Measurements from ENCODE around the gene ALPG. TPM values are rescaled to one million over a fixed set of nuclear protein-coding genes. Genes with fewer than 3 reads are reported as not detected.
"Not testable (repeated sequence)": the region's sequence is repeated elsewhere in the genome, so short reads cannot be mapped to it uniquely, and the experiment has no call there.

Gene ALPG
- total RNA-seq, 1 experiment from 2014 or later = 65.3 TPM

- intact Hi-C loops (cut with micrococcal nuclease; ENCODE audit: unreplicated experiment) = no loop called here
- ChIA-PET POLR2A (interaction anchor here (0.8 kb wide), 1 partner anchor 47 kb away, joined by 3 read pairs; no protein-coding TSS in a partner anchor), CTCF (no interaction called here)
- TF ChIP-seq REST (IDR thresholded peaks at IDR 0.05; ENCODE audit: insufficient read depth in 1 of 2, low read depth in 2 of 2, low read length in 1 of 2) = no peak
- TF ChIP-seq CTCF (IDR thresholded peaks at IDR 0.05) = no peak
- no peak for TF ChIP-seq SIN3A (IDR thresholded peaks at IDR 0.05; ENCODE audit: borderline replicate concordance, insufficient read depth, low read depth, low read length)
- no peak for TF ChIP-seq TCF7L2 (IDR thresholded peaks at IDR 0.05; ENCODE audit: low read depth, low read length)
- TF ChIP-seq POLR2AphosphoS5 (IDR thresholded peaks at IDR 0.05; ENCODE audit: low read depth, low read length) = no peak
- in situ Hi-C loops (cut with HindIII; ENCODE audit: low pct_unique_long_range_greater_than_20kb, low sequenced_read_pairs) = no loop called here
- Histone ChIP-seq H3K27ac (ENCODE audit: low read length) (peak overlapping the region; percentile 29; the same call in 1 of the 2 replicates), H3K9me3 (ENCODE audit: control insufficient read depth, insufficient read depth, low read depth, low read length) (no peaks in the 10 kb centered on the region), H3K36me3 (ENCODE audit: control insufficient read depth, insufficient read depth, low read length) (no peaks in the 10 kb centered on the region), H3K27me3 (ENCODE audit: control insufficient read depth, insufficient read depth, low read length) (no peaks in the 10 kb centered on the region), H3K4me1 (ENCODE audit: control insufficient read depth, insufficient read depth, low read length) (peaks cover 4% of the 10 kb centered on the region), H3K4me3 (ENCODE audit: low read depth in 2 of 2, low read length in 2 of 2) (no peak overlapping the region)
- DNase-seq (ENCODE audit: low read depth, low spot score) (no peak), ATAC-seq (no peak)
- no TSS peak for BruUV-seq (replicated peaks)
Measured at GRCh38 chr2:232390661-232391060, 16.0 kb upstream of the ALPG start.

- Histone ChIP-seq H3K4me1 (ENCODE audit: control insufficient read depth, insufficient read depth, low read length) (no peaks in the 10 kb centered on the region), H3K27ac (ENCODE audit: low read length) (no peak overlapping the region), H3K36me3 (ENCODE audit: control insufficient read depth, insufficient read depth, low read length) (no peaks in the 10 kb centered on the region), H3K9me3 (ENCODE audit: control insufficient read depth, insufficient read depth, low read depth, low read length) (no peaks in the 10 kb centered on the region), H3K4me3 (ENCODE audit: low read depth in 2 of 2, low read length in 2 of 2) (no peak overlapping the region), H3K27me3 (ENCODE audit: control insufficient read depth, insufficient read depth, low read length) (no peaks in the 10 kb centered on the region)
- in situ Hi-C loops (cut with HindIII; ENCODE audit: low pct_unique_long_range_greater_than_20kb, low sequenced_read_pairs) (no loop called here), intact Hi-C loops (cut with micrococcal nuclease; ENCODE audit: unreplicated experiment) (no loop called here)
- ChIA-PET CTCF (no interaction called here), POLR2A (interaction anchor here (0.7 kb wide), 1 partner anchor 464 kb away, joined by 3 read pairs; no protein-coding TSS in a partner anchor)
- ATAC-seq = no peak
- no TSS peak for BruUV-seq (replicated peaks)
- DNase-seq (ENCODE audit: low read depth, low spot score) = no peak
- TF ChIP-seq SIN3A (IDR thresholded peaks at IDR 0.05; ENCODE audit: borderline replicate concordance, insufficient read depth, low read depth, low read length) (no peak), CTCF (IDR thresholded peaks at IDR 0.05) (no peak), POLR2AphosphoS5 (IDR thresholded peaks at IDR 0.05; ENCODE audit: low read depth, low read length) (no peak), TCF7L2 (IDR thresholded peaks at IDR 0.05; ENCODE audit: low read depth, low read length) (no peak), REST (IDR thresholded peaks at IDR 0.05; ENCODE audit: insufficient read depth in 1 of 2, low read depth in 2 of 2, low read length in 1 of 2) (no peak)
Measured at GRCh38 chr2:232393556-232393955, 13.1 kb upstream of the ALPG start.

GRCh38 chr2:232394431-232394830 is 12.2 kb upstream of the ALPG start:
- in situ Hi-C loops (cut with HindIII; ENCODE audit: low pct_unique_long_range_greater_than_20kb, low sequenced_read_pairs); CTCF ChIA-PET; DNase-seq (ENCODE audit: low read depth, low spot score): not testable (repeated sequence)

More at GRCh38 chr2:232394431-232394830, 12.2 kb upstream of the ALPG start:
- H3K4me3 ChIP-seq (ENCODE audit: low read depth in 2 of 2, low read length in 2 of 2); ATAC-seq; H3K9me3 ChIP-seq (ENCODE audit: control insufficient read depth, insufficient read depth, low read depth, low read length); H3K27ac ChIP-seq (ENCODE audit: low read length); intact Hi-C loops (cut with micrococcal nuclease; ENCODE audit: unreplicated experiment); H3K27me3 ChIP-seq (ENCODE audit: control insufficient read depth, insufficient read depth, low read length); BruUV-seq (replicated peaks); H3K4me1 ChIP-seq (ENCODE audit: control insufficient read depth, insufficient read depth, low read length); H3K36me3 ChIP-seq (ENCODE audit: control insufficient read depth, insufficient read depth, low read length): not testable (repeated sequence)
- POLR2A ChIA-PET = interaction anchor here (0.7 kb wide), 1 partner anchor 465 kb away, joined by 3 read pairs; no protein-coding TSS in a partner anchor
